Chondrocyte (in vitro differentiated cells): ENCODE data around the gene CST8. TPM values are rescaled to one million over a fixed set of nuclear protein-coding genes. Genes with fewer than 3 reads are reported as not detected.

Source experiments
- DNase-seq: peaks from one replicate; pipeline ENCODE4 v3.0.0; 2021; ENCODE audit warnings: mixed read lengths, low spot score
- H3K27ac Mint-ChIP-seq: one replicate; pipeline ENCODE4 v1.8.0; 2021; ENCODE audit warnings: mild to moderate bottlenecking, moderate library complexity, mixed read lengths; ENCODE audit not compliant: unreplicated experiment
- H3K27me3 Mint-ChIP-seq: 2 replicates; pipeline ENCODE4 v1.8.0; 2021; ENCODE audit warnings: low read depth, mixed read lengths
- H3K36me3 Mint-ChIP-seq: 2 replicates; pipeline ENCODE4 v1.8.0; 2021; ENCODE audit warnings: low read depth, mixed read lengths
- H3K4me1 Mint-ChIP-seq: 2 replicates; pipeline ENCODE4 v1.8.0; 2021; ENCODE audit warnings: low read depth, mild to moderate bottlenecking, mixed read lengths
- H3K4me3 Mint-ChIP-seq: one replicate; pipeline ENCODE4 v1.8.0; 2021; ENCODE audit warnings: mild to moderate bottlenecking, moderate library complexity, mixed read lengths; ENCODE audit not compliant: unreplicated experiment
- H3K9me3 Mint-ChIP-seq: 2 replicates; pipeline ENCODE4 v1.8.0; 2021; ENCODE audit warnings: low read depth, mixed read lengths
- CTCF ChIP-seq: fragments of 200-600 bp; sonication (generic); IDR thresholded peaks from 2 replicates; pipeline ENCODE4 v1.5.0; 2021; ENCODE audit warnings: antibody characterized with exemption, mild to moderate bottlenecking, moderate library complexity
- total RNA-seq: library from RNA; stranded (reverse); gene quantifications from 3 replicates; pipeline ENCODE4 v1.2.1, GENCODE V29; 2021

The CST8 gene
- total RNA-seq, 1 donor from 2014 or later: not detected

DNA sequence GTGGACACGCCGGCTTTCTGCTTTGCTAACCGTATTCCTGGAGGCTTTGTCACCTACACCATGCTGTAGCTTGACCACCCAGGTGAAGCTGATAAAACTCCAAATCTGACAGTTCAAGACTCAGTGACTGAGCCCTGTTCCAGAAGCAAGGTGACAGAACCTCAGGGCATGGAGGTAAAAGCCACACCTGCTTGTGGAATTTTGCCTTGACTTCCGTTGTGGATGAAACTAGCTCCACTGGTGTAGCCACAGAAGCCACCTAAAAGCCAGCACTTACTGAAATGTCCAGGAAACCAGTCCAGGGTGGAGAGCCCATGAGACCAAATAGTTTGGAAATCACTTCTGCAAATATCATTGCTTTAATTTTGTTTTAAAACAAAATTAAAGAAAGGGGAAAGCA is 11.0 kb downstream of the CST8 start:
- H3K36me3 Mint-ChIP-seq: no peaks in the 10 kb centered on the region
- H3K9me3 Mint-ChIP-seq: no peaks in the 10 kb centered on the region
- peaks cover 21% of the 10 kb centered on the region for H3K27me3 Mint-ChIP-seq
- no peaks in the 10 kb centered on the region for H3K4me1 Mint-ChIP-seq
- DNase-seq: no peak
- H3K27ac Mint-ChIP-seq: no peak overlapping the region
- no peak overlapping the region for H3K4me3 Mint-ChIP-seq
- TF ChIP-seq CTCF: no peak

DNA sequence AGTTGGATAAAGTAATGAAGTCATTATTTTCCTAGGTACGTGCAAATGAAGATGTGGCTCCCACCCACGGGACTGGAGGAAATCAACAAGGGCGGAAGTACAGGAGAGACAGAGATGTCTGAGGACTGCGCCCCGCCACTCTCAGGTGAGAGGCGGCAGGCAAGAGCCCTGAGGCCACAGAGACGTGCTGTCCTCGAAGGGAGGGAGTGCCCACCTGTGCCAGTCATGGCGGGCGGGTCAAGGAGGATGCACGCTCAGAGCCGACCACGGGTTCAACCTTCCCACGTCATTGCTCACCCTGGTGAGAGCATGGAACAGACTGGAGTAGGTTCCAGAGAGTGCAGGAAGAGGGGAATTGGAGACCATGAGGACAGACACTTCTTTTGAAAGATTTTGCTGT is 12.7 kb downstream of the CST8 start:
- Mint-ChIP-seq H3K27ac (no peak overlapping the region), H3K4me3 (no peak overlapping the region), H3K4me1 (no peaks in the 10 kb centered on the region), H3K27me3 (peaks cover 25% of the 10 kb centered on the region), H3K36me3 (no peaks in the 10 kb centered on the region), H3K9me3 (no peaks in the 10 kb centered on the region)
- no peak for DNase-seq
- no peak for TF ChIP-seq CTCF

DNA sequence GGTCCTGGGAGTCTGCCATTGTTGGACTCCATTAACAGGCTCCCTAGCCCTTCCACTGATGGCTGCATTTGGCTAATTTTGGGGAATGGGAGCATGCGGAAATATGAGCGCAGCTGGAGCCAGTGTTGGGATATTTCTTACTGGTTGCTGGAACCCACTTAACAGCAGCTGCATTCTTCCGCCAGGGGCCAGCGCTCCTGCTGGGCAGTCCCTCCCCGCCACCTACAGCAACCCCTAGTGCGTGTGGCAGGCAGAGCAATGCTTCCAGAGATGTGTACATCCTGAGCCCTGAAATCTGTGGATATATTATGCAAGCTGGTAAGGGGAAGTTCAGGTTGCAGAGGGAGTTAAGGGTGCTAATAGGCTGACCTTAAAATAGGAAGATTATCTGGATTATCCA is 16.4 kb downstream of the CST8 start:
- H3K4me3 Mint-ChIP-seq: no peak overlapping the region
- no peak for DNase-seq
- H3K27me3 Mint-ChIP-seq: peaks cover 31% of the 10 kb centered on the region
- no peak for TF ChIP-seq CTCF
- H3K9me3 Mint-ChIP-seq: no peaks in the 10 kb centered on the region
- H3K4me1 Mint-ChIP-seq: no peaks in the 10 kb centered on the region
- no peak overlapping the region for H3K27ac Mint-ChIP-seq
- H3K36me3 Mint-ChIP-seq: no peaks in the 10 kb centered on the region

DNA sequence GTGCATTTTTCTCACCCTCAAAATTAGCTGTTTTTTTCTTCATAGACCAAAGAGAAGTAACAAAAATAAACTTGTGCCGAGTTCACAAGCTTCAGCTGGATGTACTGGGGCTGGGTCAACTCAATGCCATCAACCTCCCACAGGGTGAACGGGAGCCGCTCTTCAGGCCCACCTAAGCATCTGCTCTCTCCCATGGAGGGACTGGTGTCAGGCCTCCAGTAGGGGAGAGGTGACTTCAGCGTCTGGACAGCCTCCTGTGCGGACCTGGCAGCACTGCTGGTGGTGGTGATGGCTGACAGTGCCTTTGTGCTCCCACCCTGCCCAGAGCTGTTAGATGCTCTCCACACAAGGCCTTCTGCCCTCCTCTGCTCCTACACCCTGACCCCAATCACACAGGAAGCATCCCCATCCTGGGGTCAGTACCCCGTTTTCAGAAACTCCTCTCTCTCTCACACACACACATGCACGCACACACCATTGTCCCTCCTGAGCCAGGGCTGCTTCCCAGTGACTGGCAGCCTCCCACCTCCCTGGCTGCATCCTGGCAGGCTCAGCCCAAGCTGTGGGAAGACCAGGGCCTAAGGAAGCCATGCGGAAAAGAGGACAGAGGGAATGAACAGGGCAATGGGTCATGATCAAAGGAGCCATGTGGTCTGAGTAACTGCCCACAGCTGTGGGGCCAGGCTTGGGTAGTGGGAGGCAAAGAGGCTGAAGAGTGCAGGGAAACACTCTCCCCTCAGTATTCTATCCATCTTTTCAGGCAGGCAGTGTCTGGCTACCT is 17.7 kb downstream of the CST8 start:
- no peak overlapping the region for H3K27ac Mint-ChIP-seq
- DNase-seq: no peak
- peaks cover 25% of the 10 kb centered on the region for H3K27me3 Mint-ChIP-seq

More for the DNA sequence above, 17.7 kb downstream of the CST8 start:
- H3K36me3 Mint-ChIP-seq: no peaks in the 10 kb centered on the region
- no peak for TF ChIP-seq CTCF
- H3K9me3 Mint-ChIP-seq: no peaks in the 10 kb centered on the region
- no peaks in the 10 kb centered on the region for H3K4me1 Mint-ChIP-seq
- no peak overlapping the region for H3K4me3 Mint-ChIP-seq
